K562 (cell line): Measurements from ENCODE around the gene ZNF133.
"Not testable (repeated sequence)": the region's sequence is repeated elsewhere in the genome, so short reads cannot be mapped to it uniquely, and the experiment has no call there.

ENCODE experiments used
- CEBPG ChIP-seq, 3 experiments: fragments of 200-800 bp in 1 of 3; sonication (Bioruptor generic) in 1 of 3; sonication (generic) in 1 of 3; formaldehyde crosslinking in 1 of 3; IDR thresholded peaks in 2 of 3; conservative IDR thresholded peaks in 1 of 3; 2 replicates each; pipeline versions ENCODE4 v1.6.1 to v1.8.0; 2016 to 2022; ENCODE audit warnings: missing compliant biosample characterization in 2 of 3, missing genetic modification characterization in 2 of 3, mild to moderate bottlenecking in 1 of 3, missing genetic modification reagents in 1 of 3
- CREB1 ChIP-seq, 2 experiments: sonication (generic) in 1 of 2; formaldehyde crosslinking in 1 of 2; IDR thresholded peaks; 2 replicates each; pipeline versions ENCODE4 v1.6.1 to v1.8.0; 2012 to 2022; ENCODE audit warnings: inconsistent platforms in 1 of 2, mild to moderate bottlenecking in 1 of 2, missing genetic modification reagents in 1 of 2, moderate library complexity in 1 of 2
- CUX1 ChIP-seq: fragments of 200-800 bp; sonication (Bioruptor generic); IDR thresholded peaks from 2 replicates; pipeline ENCODE4 v1.6.1; 2016; ENCODE audit warnings: missing genetic modification characterization, missing compliant biosample characterization
- KDM4B ChIP-seq, 2 experiments: fragments of 450-650 bp in 1 of 2; sonication (generic) in 1 of 2; IDR thresholded peaks; 2 replicates each; pipeline ENCODE4 v1.6.1; 2016 to 2017; ENCODE audit warnings: borderline replicate concordance in 2 of 2, antibody characterized with exemption in 1 of 2, low read depth in 1 of 2, mild to moderate bottlenecking in 1 of 2
- KLF1 ChIP-seq: fragments of 450-650 bp; IDR thresholded peaks from 2 replicates; pipeline ENCODE4 v1.6.1; 2016; ENCODE audit warnings: missing genetic modification characterization, missing compliant biosample characterization
- MAX ChIP-seq: sonication (generic); formaldehyde crosslinking; IDR thresholded peaks from 2 replicates; pipeline ENCODE4 v1.9.0; 2022; ENCODE audit warnings: mild to moderate bottlenecking, missing genetic modification reagents
- MAZ ChIP-seq, 2 experiments: fragments of 450-650 bp in 1 of 2; sonication (generic) in 1 of 2; formaldehyde crosslinking; IDR thresholded peaks in 1 of 2; conservative IDR thresholded peaks in 1 of 2; 2 replicates each; pipeline versions ENCODE4 v1.4.0 to v1.5.0; 2020; ENCODE audit warnings: mild to moderate bottlenecking in 1 of 2, missing genetic modification reagents in 1 of 2
- MYC ChIP-seq, 2 experiments: fragments of 250-450 bp in 1 of 2; sonication (Bioruptor Pico) in 1 of 2; IDR thresholded peaks; 2 replicates each; pipeline versions ENCODE4 v1.5.1 to v1.6.1; 2012 to 2021; ENCODE audit warnings: low read depth in 2 of 2, borderline replicate concordance in 1 of 2, improper control_type of control experiment in 1 of 2, low read length in 1 of 2, mild to moderate bottlenecking in 1 of 2, moderate library complexity in 1 of 2
- POU5F1 ChIP-seq: fragments of 150-350 bp; IDR thresholded peaks from 2 replicates; pipeline ENCODE4 v1.6.1; 2014; ENCODE audit warnings: borderline replicate concordance, low read length, low read depth, mild to moderate bottlenecking; ENCODE audit not compliant: partially characterized antibody
- SP1 ChIP-seq: sonication (generic); formaldehyde crosslinking; IDR thresholded peaks from 2 replicates; pipeline ENCODE4 v1.8.1; 2022; ENCODE audit warnings: mild to moderate bottlenecking, missing genetic modification reagents
- SRF ChIP-seq, 2 experiments: fragments of 250-450, 450-650 bp in 1 of 2; sonication (Bioruptor Pico) in 1 of 2; sonication (generic) in 1 of 2; formaldehyde crosslinking; IDR thresholded peaks; 2 replicates each; pipeline versions ENCODE4 v1.5.0 to v1.5.1; 2020 to 2022; ENCODE audit warnings: mild to moderate bottlenecking in 1 of 2, missing genetic modification reagents in 1 of 2

GRCh38 chr20:18349749-18350148 lies 61.4 kb downstream of the ZNF133 start:
- not testable (repeated sequence) for TF ChIP-seq SRF (CRISPR knock-in tag; IDR thresholded peaks at IDR 0.05); CREB1 (IDR thresholded peaks at IDR 0.05); CREB1 (CRISPR knock-in tag; IDR thresholded peaks at IDR 0.05); MAZ (CRISPR knock-in tag; conservative IDR thresholded peaks at IDR 0.05 in 1 of 2, IDR thresholded peaks at IDR 0.05 in 1 of 2); CEBPG (CRISPR knock-in tag; IDR thresholded peaks at IDR 0.05); CEBPG (tag; conservative IDR thresholded peaks at IDR 0.05 in 1 of 2, IDR thresholded peaks at IDR 0.05 in 1 of 2); SP1 (CRISPR knock-in tag); MYC (IDR thresholded peaks at IDR 0.05; ENCODE audit: low read depth, low read length); MYC (CRISPR knock-in tag; IDR thresholded peaks at IDR 0.05; ENCODE audit: borderline replicate concordance, low read depth); KLF1 (tag); CUX1 (CRISPR knock-in tag); POU5F1; MAX (CRISPR knock-in tag); KDM4B (IDR thresholded peaks at IDR 0.05; ENCODE audit: borderline replicate concordance in 2 of 2, low read depth in 1 of 2)
